ENCODE measurements around the gene EPHA6.

The EPHA6 gene

DNA sequence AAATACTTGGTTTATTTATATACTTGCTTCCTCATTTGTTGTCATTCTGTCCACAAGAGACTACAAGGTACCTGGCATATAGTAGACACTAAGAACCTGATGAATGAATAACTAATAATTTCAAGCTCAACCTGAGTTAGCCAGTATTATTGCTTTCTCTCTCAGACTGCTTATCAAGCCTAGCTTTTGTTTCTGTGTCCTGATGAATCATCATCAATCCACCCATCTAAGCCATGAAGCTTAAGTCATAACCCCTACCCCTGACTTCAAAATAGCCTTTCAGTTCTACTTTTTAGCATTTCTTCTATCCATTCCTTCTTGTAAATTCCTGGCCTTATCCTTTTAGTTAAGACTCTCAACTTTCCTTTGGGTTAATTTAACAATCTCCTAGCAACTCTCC, 420.8 kb downstream of the EPHA6 start:
- no peak overlapping the region for H3K27ac ChIP-seq
- TF ChIP-seq, protein P1, sequence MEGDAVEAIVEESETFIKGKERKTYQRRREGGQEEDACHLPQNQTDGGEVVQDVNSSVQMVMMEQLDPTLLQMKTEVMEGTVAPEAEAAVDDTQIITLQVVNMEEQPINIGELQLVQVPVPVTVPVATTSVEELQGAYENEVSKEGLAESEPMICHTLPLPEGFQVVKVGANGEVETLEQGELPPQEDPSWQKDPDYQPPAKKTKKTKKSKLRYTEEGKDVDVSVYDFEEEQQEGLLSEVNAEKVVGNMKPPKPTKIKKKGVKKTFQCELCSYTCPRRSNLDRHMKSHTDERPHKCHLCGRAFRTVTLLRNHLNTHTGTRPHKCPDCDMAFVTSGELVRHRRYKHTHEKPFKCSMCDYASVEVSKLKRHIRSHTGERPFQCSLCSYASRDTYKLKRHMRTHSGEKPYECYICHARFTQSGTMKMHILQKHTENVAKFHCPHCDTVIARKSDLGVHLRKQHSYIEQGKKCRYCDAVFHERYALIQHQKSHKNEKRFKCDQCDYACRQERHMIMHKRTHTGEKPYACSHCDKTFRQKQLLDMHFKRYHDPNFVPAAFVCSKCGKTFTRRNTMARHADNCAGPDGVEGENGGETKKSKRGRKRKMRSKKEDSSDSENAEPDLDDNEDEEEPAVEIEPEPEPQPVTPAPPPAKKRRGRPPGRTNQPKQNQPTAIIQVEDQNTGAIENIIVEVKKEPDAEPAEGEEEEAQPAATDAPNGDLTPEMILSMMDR (conservative IDR thresholded peaks at IDR 0.05; ENCODE audit: low read depth): no peak
- CTCF ChIA-PET: interaction anchor here (0.6 kb wide), 1 partner anchor 79 kb away, joined by 3 read pairs; no protein-coding TSS in a partner anchor
- POLR2A ChIA-PET (ENCODE audit: low non-redundant PET): no interaction called here
- no peak for DNase-seq (ENCODE audit: low spot score)

DNA sequence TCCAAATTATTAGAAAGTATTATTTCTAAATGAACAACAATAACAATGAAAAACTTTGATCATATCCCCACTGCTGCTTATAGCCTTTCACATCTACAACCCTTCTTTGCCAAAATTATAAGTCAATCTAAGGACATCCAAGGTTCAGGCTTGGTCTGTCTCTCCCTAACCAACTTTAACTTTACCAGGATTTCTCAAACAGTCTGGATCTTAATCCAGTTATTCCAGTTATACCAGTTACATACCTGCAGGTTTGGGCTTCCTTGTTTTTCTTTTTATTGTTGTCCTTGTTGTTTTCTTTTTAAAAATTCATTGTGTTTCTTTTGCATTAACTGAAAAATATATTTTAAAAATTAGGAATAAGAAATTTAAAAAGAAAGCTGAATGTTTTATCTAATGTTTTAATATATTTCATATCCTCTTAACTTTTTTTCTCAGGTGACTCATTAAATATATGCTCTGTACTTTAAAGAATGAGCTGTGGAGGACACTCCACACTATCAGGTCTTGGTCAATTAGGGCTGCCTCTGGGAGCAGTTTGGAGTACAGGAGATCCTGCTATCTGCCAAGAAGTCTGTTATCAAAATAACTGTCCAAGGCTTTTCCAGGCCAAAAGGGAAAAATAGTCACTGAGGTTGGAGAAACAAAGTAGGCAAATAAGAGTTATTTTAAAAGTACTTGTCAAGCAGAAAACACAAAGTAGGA, 421.4 kb downstream of the EPHA6 start:
- ChIA-PET CTCF (interaction anchor here (0.6 to 0.7 kb wide), 2 partner anchors 48 to 267 kb away, joined by 3 read pairs; no protein-coding TSS in a partner anchor), POLR2A (ENCODE audit: low non-redundant PET) (no interaction called here)
- TF ChIP-seq, protein P1 (conservative IDR thresholded peaks at IDR 0.05; ENCODE audit: low read depth): no peak
- H3K27ac ChIP-seq: no peak overlapping the region
- peak; percentile 5 for DNase-seq (ENCODE audit: low spot score)

DNA sequence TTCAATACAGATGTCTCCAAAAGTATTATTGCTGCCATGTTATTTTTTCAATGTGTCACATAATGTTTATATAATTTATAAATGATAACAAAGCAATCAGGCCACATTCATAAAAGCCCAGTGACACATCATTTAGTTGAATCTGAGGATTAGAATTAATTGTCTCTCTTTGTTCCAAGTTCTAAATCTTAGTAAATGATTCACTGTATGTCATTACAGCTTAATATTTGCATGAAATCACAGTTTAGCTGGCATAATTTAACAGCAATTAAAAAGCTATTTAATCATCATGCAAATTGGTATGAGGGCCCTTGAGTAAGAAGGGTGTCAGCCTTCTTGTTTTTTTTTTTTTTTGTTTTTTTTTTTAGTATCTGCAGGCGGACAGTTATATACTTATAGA, 427.0 kb downstream of the EPHA6 start:
- CTCF ChIA-PET: no interaction called here
- TF ChIP-seq, protein P1 (conservative IDR thresholded peaks at IDR 0.05; ENCODE audit: low read depth): no peak
- no peak overlapping the region for H3K27ac ChIP-seq
- POLR2A ChIA-PET (ENCODE audit: low non-redundant PET): no interaction called here
- no peak for DNase-seq (ENCODE audit: low spot score)

DNA sequence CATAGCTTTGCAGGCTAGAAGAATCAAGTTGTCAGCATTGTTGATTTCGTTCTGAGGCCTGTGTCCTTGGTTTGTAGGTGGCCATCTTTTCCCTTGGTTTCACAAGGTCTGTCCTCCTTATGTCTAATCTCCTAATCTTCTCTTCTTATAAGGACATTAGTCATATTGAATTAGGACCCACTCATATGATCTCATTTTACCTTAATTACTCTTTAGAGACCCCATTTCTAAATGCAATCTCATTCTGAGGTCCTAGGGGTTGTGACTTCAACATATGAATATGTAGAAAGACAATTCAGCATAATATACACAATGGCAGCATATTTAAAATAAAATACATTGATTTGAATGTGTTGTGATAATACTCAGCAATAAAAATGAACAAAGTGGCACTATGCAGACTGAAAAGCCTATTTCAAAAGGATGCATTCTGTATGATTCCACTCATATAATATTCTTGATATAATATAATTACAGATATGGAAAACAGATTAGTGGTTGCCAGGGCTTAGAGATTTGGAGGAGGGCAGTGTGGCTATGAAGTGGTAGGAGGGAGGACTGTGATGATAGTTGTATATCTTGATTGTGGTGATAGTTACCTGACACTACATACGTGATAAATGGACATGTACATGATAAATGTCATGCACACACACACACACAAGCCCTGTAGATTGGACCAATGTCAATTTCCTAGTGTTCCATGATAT, 431.0 kb downstream of the EPHA6 start:
- DNase-seq (ENCODE audit: low spot score): no peak
- ChIA-PET POLR2A (ENCODE audit: low non-redundant PET) (no interaction called here), CTCF (no interaction called here)
- no peak overlapping the region for H3K27ac ChIP-seq
- TF ChIP-seq, protein P1 (conservative IDR thresholded peaks at IDR 0.05; ENCODE audit: low read depth): no peak

DNA sequence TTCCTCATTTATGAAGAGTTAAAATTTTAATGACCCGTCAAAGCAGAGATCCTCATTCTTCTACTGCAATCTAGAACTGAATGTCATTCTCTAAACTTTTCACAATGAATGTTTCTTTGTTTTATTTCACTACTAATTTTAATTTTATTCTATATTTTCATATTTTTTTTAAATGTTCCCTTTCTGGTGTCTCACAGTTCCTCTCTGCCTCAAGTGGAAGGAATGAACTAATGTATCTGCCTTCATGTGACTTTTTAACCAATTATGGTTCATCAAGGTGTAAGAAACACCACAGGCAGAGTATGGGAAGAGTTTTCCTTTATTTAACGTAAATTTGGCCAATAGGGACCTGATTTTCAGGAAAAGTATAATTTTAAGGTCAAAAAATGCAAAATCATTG, 441.7 kb downstream of the EPHA6 start:
- no peak for DNase-seq (ENCODE audit: low spot score)
- CTCF ChIA-PET: interaction anchor here (0.6 kb wide), 2 partner anchors 9 to 163 kb away, joined by 3 to 6 read pairs; no protein-coding TSS in a partner anchor
- H3K27ac ChIP-seq: no peak overlapping the region
- POLR2A ChIA-PET (ENCODE audit: low non-redundant PET): no interaction called here
- TF ChIP-seq, protein P1 (conservative IDR thresholded peaks at IDR 0.05; ENCODE audit: low read depth): no peak

DNA sequence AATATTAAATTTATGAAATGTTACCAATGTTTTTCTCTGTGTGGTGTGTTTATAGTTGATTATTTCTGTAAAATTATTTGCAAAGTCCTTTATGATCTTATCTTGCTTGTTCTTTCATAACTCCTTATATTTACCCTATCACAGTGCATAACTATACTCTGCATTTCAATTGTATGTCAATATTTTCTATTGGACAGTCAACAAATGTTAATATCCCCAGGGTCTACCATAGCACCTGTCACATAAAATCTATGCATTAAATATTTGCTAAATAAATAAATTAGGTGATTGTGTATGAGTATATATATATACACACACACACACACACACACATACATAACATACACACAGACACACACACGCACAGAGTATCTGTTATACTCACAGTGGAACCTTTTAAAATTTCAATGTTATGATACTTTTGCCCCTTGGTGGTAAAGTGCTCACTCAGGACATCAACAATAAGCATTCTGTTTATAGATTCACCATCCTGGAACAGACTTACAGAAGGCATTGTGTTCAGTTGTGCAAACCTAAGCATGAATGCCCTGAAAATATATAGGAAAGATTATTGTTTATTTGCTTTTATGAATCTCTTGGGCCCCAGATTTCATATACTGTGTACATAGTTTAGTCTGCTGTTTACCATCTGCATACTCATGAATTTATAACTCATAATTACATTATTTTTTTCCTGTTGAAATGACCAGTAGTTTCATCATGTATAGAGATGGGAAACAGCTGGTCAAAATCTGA, 443.7 kb downstream of the EPHA6 start:
- POLR2A ChIA-PET (ENCODE audit: low non-redundant PET): no interaction called here
- H3K27ac ChIP-seq: no peak overlapping the region
- TF ChIP-seq, protein P1 (conservative IDR thresholded peaks at IDR 0.05; ENCODE audit: low read depth): no peak
- DNase-seq (ENCODE audit: low spot score): no peak
- CTCF ChIA-PET: interaction anchor here (0.6 kb wide), 1 partner anchor 732 kb away, joined by 4 read pairs; no protein-coding TSS in a partner anchor

Measured in RWPE1 (cell line).